ENCODE measurements around the gene PRKAG2. TPM values are rescaled to one million over a fixed set of nuclear protein-coding genes. Genes with fewer than 3 reads are reported as not detected.
"Not testable (repeated sequence)": the region's sequence is repeated elsewhere in the genome, so short reads cannot be mapped to it uniquely, and the experiment has no call there.

PRKAG2 gene
- total RNA-seq, 4 donors from 2014 or later: 19.5 to 30.8 (median 27.6) TPM

DNA sequence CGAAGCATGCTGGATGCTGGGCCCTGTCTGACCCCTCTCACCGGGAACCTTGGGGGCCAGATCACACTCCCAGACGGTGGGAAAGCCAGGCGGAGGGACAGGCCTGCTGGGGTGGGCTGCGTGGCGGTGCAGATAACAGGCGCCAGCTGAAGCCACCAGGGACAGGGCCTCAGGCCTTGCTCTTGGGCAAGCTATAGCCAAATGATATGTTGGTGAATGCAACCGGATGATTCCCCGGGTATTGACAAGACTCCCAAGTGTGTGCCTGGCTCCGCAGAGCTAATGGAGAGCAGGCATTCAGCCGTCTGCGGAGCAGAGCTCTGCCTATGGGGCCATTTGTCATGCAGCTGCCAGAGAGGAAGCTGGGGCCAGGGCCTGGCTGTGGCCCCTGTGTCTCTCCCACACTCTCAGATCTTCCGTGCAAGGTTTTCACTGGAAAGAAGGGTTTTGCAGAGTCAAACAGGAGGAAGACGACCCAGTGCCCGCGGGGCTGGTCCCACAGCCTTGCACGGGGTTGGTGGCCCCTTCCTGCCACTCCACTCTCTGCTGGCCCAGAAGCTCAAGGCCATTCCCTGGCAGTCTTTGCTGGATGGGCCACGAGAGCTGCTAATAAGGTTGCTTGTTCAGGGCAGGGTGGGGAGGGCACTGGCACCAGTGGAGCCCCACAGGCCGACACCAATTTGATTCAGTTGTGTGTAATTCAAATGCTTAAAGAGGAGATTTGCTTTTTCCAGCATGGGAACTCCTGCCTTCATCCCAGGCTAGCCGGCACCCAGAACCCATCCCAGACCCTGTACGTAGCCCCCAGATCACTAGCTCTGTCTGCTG is 91.8 kb downstream of the PRKAG2 start:
- no peaks in the 10 kb centered on the region for H3K36me3 ChIP-seq

DNA sequence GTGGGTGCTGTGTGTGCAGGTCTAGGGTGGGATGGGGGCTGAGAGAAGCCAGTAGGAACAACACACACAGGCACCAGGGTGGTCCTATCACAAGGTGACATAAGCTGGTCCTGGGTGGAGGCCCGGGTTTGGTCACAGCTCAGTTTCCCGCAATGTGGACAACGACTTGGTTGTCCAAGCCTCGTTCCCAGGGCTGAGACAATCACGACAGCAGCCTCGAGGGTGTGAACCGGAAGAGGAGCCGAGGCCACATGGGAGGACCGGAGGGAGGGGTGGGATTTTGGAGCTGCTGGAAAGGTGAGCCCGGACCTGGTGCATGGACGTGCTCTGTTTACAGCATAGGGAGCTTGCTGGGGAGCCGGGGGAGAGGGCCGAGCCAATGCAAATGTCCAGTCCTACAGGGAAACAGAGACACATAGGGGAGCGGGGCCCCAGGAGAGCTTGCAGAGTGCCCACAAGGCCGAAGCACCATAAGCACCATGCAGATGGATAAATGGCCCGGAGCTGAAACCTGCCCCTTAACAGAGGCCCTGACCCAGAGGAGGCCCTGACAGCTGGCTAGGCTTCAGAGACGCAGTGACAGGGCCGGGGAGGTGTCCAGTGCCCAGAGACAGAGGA is 92.8 kb downstream of the PRKAG2 start:
- no peaks in the 10 kb centered on the region for H3K36me3 ChIP-seq
- no peak for DNase-seq
- no peaks in the 10 kb centered on the region for H3K9me3 ChIP-seq
- intact Hi-C loops (cut with DNase I): loop anchor here (5.0 kb wide), 1 partner anchor 148 kb away; no protein-coding TSS in a partner anchor
- no peaks in the 10 kb centered on the region for H3K27me3 ChIP-seq
- no peak overlapping the region for H3K4me3 ChIP-seq (replicated peaks in 1 of 3)
- peaks cover 0 to 9% of the 10 kb centered on the region in 2 donors for H3K4me1 ChIP-seq
- no peak overlapping the region for H3K27ac ChIP-seq
- no peak for TF ChIP-seq POLR2A (IDR thresholded peaks at IDR 0.05)
- TF ChIP-seq, protein P1, sequence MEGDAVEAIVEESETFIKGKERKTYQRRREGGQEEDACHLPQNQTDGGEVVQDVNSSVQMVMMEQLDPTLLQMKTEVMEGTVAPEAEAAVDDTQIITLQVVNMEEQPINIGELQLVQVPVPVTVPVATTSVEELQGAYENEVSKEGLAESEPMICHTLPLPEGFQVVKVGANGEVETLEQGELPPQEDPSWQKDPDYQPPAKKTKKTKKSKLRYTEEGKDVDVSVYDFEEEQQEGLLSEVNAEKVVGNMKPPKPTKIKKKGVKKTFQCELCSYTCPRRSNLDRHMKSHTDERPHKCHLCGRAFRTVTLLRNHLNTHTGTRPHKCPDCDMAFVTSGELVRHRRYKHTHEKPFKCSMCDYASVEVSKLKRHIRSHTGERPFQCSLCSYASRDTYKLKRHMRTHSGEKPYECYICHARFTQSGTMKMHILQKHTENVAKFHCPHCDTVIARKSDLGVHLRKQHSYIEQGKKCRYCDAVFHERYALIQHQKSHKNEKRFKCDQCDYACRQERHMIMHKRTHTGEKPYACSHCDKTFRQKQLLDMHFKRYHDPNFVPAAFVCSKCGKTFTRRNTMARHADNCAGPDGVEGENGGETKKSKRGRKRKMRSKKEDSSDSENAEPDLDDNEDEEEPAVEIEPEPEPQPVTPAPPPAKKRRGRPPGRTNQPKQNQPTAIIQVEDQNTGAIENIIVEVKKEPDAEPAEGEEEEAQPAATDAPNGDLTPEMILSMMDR (IDR thresholded peaks at IDR 0.05): no peak
- 97 to 98% methylated on average over 18 of the region's 18 CpGs for WGBS, 2 donors

More for the DNA sequence above, 91.8 kb downstream of the PRKAG2 start:
- no peak for DNase-seq
- Histone ChIP-seq H3K27ac (no peak overlapping the region), H3K4me1 (peaks cover 0 to 9% of the 10 kb centered on the region in 2 donors), H3K9me3 (no peaks in the 10 kb centered on the region), H3K27me3 (no peaks in the 10 kb centered on the region), H3K4me3 (replicated peaks in 1 of 3) (no peak overlapping the region)
- intact Hi-C loops (cut with DNase I): loop anchor here (5.0 kb wide), 2 partner anchors 82 to 147 kb away; no protein-coding TSS in a partner anchor
- TF ChIP-seq POLR2A (IDR thresholded peaks at IDR 0.05): no peak
- TF ChIP-seq, protein P1 (IDR thresholded peaks at IDR 0.05): no peak
- 88 to 89% methylated on average over 20 of the region's 21 CpGs for WGBS, 2 donors

DNA sequence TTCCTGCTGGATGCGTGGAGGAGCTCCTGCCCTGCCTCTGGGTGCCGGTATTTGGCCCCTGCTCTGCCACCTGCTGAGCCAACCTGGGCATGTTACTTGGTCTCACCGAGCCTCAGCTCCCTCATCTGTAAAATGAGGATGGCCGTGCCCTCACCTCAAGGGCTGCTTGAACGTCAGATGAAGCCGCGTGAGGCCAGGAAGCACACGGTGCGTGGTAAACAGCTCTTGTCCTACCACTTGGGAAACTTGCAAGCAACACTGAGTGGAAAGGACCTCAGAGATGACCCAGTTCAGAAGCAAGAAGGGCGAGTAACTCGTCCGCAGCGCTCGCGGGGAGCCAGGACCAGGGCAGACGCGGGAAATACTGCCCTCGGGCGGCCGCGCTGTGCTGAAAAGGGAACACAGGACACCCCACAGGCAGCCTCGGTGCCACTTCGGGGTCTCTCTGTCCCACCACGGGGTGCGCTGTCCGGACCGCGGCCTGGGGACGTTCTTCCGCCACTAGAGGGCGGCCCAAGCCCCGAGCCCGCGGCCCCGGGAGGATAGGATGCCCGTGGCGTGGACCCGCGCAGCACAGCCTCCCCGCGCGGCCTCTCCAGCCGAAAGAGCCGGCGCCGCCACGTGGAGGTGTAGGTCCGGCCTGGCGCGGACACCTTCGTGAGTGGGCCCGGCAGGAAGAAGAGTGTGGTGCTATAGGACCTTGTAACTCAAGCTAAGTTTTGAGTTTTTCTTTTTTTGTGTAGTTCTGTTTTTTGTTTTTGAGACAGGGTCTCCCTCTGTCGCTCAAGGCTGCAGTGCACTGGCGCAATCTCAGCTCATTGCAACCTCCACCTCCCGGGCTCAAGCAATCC is 94.1 kb downstream of the PRKAG2 start:
- H3K27me3 ChIP-seq: no peaks in the 10 kb centered on the region
- H3K9me3 ChIP-seq: no peaks in the 10 kb centered on the region
- H3K4me3 ChIP-seq (replicated peaks in 1 of 3): peak overlapping the region in 1 of 3 donors; percentile 12
- intact Hi-C loops (cut with DNase I): loop anchor here (5.0 kb wide), 1 partner anchor 149 kb away; no protein-coding TSS in a partner anchor
- peak; percentile 79 to 84 for DNase-seq
- peaks cover 0 to 9% of the 10 kb centered on the region in 2 donors for H3K4me1 ChIP-seq
- H3K27ac ChIP-seq: peak overlapping the region; percentile 1 to 50 (median 12)
- no peaks in the 10 kb centered on the region for H3K36me3 ChIP-seq
- TF ChIP-seq, protein P1 (IDR thresholded peaks at IDR 0.05): peak; percentile 73 to 92 (median 85)
- no peak for TF ChIP-seq POLR2A (IDR thresholded peaks at IDR 0.05)
- WGBS, 2 donors: 10 to 16% methylated on average over 38 to 43 of the region's 55 CpGs

DNA sequence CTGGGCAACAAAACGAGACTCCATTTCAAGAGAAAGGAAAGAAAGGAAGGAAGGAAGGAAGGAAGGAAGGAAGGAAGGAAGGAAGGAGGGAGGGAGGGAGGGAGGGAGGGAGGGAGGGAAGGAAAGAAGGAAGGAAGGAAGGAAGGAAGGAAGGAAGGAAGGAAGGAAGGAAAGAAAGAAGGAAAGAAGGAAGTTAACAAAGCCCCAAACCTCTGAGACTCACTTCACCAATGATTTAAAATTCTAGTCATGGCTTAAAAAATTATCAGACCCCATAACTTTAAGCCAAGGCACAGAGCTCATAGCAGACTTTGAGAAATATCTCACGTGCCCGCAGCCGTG is 94.7 kb downstream of the PRKAG2 start:
- H3K27me3 ChIP-seq; H3K4me1 ChIP-seq; H3K4me3 ChIP-seq (replicated peaks in 1 of 3); DNase-seq; H3K9me3 ChIP-seq; H3K36me3 ChIP-seq: not testable (repeated sequence)
- 36 to 67% methylated on average over 4 of the region's 4 CpGs for WGBS, 2 donors
- intact Hi-C loops (cut with DNase I): loop anchor here (5.0 kb wide), 1 partner anchor 150 kb away; no protein-coding TSS in a partner anchor
- H3K27ac ChIP-seq: peak overlapping the region in 2 of 3 donors; percentile 1 to 50

DNA sequence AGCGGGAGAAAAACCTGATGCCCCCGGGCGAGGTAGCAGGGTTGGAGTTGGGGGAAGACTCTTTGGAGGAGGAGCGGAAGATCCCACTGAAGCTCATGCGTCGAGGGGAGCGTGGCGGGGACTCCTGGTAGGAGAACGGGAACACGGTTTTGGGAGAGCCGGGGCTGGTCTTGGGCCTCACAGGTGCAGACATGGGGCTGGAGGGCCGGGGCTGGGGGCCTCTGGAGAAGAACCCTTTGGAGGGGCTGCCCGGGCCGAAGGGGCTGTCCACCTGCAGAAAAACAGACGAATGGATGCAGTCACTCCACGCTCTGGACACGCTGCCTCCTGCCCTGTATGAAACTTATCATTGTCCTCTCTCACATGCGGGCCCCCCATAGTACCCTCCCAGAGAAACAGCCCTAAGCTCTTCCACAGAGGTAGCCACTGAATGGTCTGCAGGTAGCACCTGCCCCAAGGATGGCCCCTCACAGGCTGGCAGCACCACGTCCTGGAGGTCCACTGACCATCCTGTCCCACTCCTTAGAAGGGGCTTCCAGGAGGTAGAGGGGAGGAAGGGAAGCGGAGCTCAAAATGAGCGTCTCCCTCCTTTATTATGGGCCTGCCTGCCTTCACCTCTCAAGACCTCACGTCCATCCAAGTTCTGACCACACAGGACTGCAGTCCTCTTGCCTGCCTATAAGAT is 95.6 kb downstream of the PRKAG2 start:
- 97 to 98% methylated on average over 20 to 22 of the region's 22 CpGs for WGBS, 2 donors
- Histone ChIP-seq H3K36me3 (no peaks in the 10 kb centered on the region), H3K9me3 (no peaks in the 10 kb centered on the region), H3K27ac (no peak overlapping the region), H3K4me1 (peaks cover 0 to 9% of the 10 kb centered on the region in 2 donors), H3K4me3 (replicated peaks in 1 of 3) (no peak overlapping the region), H3K27me3 (no peaks in the 10 kb centered on the region)
- no peak for TF ChIP-seq POLR2A (IDR thresholded peaks at IDR 0.05)
- TF ChIP-seq, protein P1 (IDR thresholded peaks at IDR 0.05): no peak
- intact Hi-C loops (cut with DNase I): loop anchor here (5.0 kb wide), 1 partner anchor 151 kb away; no protein-coding TSS in a partner anchor
- no peak for DNase-seq

Measured in thyroid gland (tissue), 4 donors.